Measurements from ENCODE around the gene PTGDR.

PTGDR gene

GRCh38 chr14:52263190-52263589 is 4.3 kb upstream of the PTGDR start:
- no peak for TF ChIP-seq CTCF (IDR thresholded peaks at IDR 0.05; ENCODE audit: low read depth, low read length, missing control alignments)
- no peak overlapping the region for H3K4me3 ChIP-seq (ENCODE audit: low read depth, low read length)
- no peak for DNase-seq (ENCODE audit: low read depth)

- no peak for TF ChIP-seq CTCF (IDR thresholded peaks at IDR 0.05; ENCODE audit: low read depth, low read length, missing control alignments)
- H3K4me3 ChIP-seq (ENCODE audit: low read depth, low read length), result no peak overlapping the region
- no peak for DNase-seq (ENCODE audit: low read depth)
Observed at GRCh38 chr14:52265253-52265652, 2.2 kb upstream of the PTGDR start.

GRCh38 chr14:52266179-52266578 is 1.3 kb upstream of the PTGDR start:
- H3K4me3 ChIP-seq (ENCODE audit: low read depth, low read length), result no peak overlapping the region
- no peak for TF ChIP-seq CTCF (IDR thresholded peaks at IDR 0.05; ENCODE audit: low read depth, low read length, missing control alignments)
- no peak for DNase-seq (ENCODE audit: low read depth)

- TF ChIP-seq CTCF (IDR thresholded peaks at IDR 0.05; ENCODE audit: low read depth, low read length, missing control alignments), result no peak
- no peak for DNase-seq (ENCODE audit: low read depth)
- no peak overlapping the region for H3K4me3 ChIP-seq (ENCODE audit: low read depth, low read length)
Observed at GRCh38 chr14:52266782-52267181, 716 bp upstream of the PTGDR start.

- no peak for DNase-seq (ENCODE audit: low read depth)
- H3K4me3 ChIP-seq (ENCODE audit: low read depth, low read length), result no peak overlapping the region; the same call in 1 of the 2 replicates
- no peak for TF ChIP-seq CTCF (IDR thresholded peaks at IDR 0.05; ENCODE audit: low read depth, low read length, missing control alignments)
Observed at GRCh38 chr14:52268279-52269061, 972 bp downstream of the PTGDR start.

- H3K4me3 ChIP-seq (ENCODE audit: low read depth, low read length), result no peak overlapping the region
- TF ChIP-seq CTCF (IDR thresholded peaks at IDR 0.05; ENCODE audit: low read depth, low read length, missing control alignments), result no peak
- DNase-seq (ENCODE audit: low read depth), result no peak
Observed at GRCh38 chr14:52269100-52269499, 1.6 kb downstream of the PTGDR start.

- DNase-seq (ENCODE audit: low read depth), result no peak
- TF ChIP-seq CTCF (IDR thresholded peaks at IDR 0.05; ENCODE audit: low read depth, low read length, missing control alignments), result no peak
Observed at GRCh38 chr14:52269982-52270381, 2.5 kb downstream of the PTGDR start.

More at GRCh38 chr14:52269982-52270381, 2.5 kb downstream of the PTGDR start:
- H3K4me3 ChIP-seq (ENCODE audit: low read depth, low read length), result no peak overlapping the region

Measured in GM12864 (cell line).